GM19455 (cell line): ENCODE data around the gene ARAP1.

Source experiments
- ATAC-seq: cut with Tn5 transposase; IDR thresholded peaks from one replicate; pipeline ENCODE4 v1.9.1; 2021; ENCODE audit not compliant: unreplicated experiment

Gene ARAP1

DNA sequence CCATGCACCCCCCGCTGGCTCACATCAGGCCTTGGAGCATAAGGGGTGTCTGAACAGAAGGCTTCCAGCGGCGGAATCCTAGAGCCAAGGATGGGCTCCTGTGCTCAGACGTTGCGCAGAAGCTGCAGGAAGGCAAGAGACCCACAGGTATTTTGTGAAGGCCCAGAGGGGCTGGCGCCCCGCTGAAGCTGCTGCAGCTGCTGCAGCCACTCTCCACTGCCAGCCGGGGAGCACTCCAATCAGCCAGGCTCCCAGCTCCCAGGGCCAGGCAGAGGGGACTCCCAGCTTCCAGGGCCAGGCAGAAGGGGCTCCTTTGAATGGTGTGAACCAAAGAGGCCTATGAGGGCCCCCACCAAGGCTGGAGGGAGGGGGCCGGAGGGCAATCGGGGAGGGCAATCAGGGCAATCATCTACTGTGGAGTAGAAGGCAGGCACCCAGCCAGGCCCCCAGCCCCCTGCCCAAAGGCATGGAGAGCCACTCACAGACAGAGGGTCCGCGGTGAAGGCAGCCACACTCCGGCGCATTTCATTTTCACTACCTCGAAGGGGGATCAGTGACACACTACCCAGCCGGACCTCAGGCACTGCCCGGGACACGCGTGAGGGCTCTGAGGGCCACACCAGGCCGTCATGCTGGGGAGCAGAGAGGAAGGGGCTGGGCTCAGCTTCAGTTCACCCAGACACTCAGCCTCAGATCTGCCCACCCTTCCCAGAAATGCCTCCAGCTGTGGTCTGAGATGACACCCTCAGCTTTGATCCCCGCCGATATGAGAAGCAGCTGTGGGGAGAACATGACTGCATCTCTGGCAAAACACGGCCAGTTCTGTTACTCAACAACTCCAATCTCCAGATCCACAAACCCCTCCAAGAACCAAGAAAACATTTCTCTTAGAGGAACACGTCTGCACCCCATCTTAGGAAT, 66.4 kb downstream of the ARAP1 start:
- no peak for ATAC-seq

DNA sequence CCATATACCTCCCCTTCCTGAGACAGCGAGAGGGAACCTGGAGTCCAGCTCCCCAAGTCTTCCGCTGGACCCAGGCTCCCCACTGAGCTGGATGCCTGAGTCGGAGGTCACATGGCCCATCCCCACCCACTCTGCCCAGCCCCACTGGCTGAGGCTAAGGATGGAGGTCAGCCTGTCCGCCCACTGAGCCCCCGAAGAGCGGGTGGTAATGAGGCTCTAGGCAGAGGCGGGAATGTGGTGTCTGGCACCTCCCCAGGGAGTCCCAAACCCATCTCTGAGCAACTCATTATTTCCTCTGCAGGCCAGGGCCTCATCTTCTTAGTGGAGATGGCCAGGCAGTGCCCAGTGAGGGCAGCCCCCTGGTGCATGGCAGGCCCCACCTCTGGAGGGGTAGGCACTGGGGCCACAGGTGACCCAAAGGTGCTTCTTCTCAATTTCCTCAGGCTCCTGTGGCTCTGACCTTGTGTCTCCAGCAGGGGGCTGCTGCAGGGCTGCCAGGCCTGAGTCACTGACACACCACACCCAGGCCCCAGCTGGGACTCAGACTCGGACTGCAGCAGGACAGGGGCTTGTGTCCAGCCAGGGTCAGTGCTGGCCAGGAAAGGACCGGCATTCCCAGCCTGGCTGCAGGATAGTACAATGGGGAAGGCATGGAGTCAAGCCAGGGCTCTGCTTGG, 67.8 kb downstream of the ARAP1 start:
- ATAC-seq = no peak

DNA sequence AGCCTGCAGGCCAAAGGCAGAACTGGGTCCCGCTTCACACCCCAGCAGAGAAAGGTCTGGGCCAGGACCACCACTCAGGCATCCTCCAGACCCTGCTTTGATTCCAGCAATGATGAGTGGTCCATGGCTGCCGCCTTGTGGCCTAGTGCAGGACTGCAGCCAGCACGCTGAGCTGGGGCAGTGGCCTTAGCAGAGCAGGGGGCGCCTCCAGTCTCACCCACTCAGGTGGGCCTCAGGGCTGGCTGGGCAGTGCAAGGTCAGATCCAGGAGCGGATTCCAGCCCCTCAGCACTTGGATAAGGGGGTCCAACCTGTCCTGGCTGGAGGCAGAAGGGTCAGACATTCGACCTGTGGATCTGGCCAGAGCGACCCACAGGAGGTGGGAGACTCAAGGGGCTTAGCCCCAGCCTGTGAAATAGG, 68.4 kb downstream of the ARAP1 start:
- ATAC-seq = no peak

DNA sequence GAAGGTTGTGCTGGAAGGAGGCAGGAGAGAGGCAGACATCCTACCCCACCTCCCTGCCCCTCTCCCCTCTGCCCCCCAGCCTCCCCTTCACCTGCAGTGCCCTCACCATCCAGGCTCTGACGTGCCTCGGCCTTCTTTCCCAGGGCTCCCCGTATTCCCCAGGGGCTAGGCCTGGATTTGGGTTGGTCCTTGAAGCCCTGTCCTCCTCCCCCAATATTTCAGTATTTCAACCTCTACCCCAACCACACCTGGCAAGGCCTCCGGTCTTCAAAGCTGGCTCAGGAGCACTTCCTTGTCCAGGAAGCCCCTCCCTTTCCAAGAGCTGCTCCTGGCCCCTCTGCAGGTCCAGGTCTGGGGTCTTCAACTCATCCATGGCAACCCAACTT, 69.4 kb downstream of the ARAP1 start:
- ATAC-seq = no peak

DNA sequence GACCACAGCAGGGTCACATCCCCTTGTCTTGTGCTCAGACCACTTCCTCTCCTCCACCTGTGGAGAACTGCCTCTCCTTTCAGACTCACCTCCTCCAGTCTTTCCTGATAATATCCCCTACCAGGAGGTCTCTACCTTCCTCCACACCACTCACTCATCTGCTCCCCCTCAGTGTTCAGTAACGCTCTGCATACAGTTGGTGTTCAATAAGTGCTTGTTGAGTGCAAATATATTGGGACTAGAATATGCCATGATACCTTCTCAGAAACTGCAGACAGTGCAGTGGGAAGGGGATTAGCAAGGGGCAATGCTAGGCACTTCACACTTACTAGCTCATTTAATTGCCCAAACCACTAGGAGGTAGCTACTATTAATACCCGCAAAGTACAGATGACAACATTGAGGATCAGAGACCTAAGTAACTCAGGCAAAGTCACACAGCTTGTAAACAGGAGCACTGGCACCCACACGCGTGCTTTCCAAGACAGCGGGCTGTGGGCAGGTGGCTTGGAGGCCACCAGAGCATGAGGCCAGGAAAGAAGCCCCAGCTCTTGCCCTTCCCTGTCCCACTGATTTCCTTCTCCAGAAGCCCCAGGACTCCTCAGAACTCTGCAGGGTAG, 69.9 kb downstream of the ARAP1 start:
- no peak for ATAC-seq

DNA sequence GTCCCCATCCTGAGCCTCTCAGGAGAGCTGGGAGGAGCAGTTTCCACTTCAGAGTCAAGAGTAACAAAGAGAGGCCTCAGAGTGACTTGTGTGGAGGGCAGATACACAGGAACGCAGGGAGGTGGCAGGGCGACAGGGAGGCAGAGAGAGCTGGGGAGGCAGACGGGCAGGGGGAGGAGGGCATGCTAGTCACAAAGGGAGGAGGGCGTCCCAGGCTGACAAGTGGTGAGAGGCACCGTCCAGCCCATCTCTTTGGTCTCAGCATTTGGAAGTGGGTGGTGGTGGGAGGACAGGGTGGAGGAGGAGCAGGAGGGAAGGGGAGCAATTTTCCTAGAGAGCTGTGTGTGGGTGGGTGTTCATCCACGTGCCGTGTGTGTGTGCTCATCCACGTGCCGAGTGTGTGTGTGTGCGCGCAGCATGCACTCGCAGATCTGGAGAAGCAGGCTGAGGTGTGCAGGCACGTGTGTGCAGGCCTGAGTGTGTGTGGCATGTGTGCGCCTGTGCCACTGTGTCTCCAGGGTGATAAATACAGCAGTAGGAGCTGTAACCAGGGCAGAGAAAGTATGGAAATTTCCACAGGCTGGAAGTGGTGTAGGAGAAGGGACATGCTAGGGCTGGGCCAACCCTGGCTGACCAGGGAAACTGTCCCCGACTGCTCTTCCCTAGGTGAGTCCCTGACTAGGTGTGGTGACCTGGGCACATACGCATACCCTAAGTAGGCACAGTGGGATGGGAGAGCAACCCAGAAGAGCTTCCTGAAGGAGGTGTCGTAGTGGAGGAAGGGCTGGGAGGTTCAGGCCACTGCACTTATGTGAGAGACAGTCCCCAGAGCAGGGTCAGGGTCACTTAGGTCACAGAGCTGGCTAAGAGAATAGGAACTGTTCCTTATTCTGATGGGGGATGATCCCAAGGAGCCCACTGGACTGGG, 70.7 kb downstream of the ARAP1 start:
- no peak for ATAC-seq

DNA sequence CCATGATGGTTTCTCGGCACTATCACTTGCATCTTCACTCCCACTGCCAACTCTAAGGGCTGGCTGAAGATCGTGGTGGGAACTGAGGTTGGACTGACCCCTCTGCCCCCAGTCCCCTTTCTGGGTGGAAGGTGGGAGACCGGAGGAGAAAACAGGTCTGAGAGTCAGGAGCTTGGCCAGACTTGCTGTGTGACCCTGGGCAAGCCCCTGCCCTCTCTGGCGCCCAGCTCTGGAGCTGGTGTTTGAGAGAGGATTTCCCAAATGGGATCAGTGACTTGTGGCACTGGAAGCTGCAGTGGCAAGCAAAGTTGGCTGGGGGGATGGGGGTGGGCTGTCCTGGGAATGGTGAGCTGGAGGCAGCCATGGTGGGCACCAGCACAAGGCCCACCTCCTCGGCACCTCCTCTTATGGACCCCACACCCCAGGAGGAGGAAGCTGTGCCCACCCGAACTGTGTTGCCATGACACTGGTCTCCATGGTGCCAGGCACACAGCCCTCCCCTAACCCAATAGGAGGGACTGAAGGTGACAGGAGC, 71.5 kb downstream of the ARAP1 start:
- ATAC-seq = no peak

DNA sequence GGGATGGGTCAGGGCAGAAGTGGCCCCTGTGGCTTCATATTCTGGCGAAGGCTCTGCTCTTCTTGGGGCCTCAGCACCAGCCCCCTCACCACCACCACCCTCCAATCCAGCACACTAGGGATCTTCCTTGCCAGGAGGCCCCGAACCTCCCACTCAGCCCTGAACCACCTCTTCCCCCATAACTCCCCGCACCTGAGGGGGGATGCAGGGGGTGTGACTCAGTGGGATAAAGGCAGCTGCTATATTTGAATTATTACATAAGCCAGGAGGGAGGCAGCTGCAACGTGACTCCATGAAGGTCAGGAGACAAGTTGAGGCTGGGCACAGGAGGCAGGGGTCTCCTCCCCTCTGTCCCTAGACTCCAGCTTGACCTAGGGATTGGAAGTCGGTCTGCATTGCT, 72.3 kb downstream of the ARAP1 start:
- ATAC-seq = no peak

DNA sequence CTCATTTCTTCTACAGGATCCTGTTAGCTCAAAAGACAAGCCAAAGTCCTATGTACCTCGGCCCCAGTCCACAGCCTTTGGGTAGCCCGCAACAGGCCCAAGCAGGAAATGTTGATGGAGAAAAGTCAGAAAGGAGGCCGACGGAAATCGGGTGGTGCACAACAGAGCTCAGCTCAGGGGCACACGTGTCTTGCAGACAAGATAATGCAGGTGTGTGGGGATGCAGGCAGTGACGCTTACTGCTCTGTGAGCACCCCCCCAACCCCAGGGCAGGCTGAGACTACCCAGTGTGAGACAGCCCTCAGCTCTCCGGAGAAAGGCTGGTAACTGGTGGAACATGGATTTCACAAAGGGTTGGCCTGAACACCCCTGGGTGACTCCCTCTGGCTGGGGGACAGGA, 73.7 kb downstream of the ARAP1 start:
- ATAC-seq = no peak

DNA sequence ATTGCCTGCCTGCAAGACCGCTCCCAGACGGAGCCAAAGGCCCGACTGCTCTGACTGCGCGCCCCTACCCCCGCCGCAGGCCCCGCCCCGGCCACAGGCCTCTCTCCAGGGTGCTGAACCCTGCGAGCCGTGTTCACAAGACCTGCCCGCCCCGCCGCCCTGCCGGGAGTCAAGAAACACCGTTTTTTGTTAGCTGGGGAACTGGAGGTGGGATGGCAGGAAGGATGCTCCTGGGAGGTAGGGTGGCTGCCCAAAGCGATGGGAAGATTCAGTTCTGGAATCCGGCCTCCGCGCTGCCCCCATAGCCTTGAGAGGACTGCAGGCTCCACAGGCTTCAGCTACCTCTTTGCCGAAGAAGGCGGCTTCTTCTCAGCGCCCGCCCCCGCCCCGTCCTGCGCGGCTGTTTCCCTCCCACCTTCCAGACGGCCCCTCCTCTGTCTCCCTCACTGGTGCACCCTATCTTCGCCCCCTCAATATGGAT, 75.3 kb downstream of the ARAP1 start:
- ATAC-seq = no peak

DNA sequence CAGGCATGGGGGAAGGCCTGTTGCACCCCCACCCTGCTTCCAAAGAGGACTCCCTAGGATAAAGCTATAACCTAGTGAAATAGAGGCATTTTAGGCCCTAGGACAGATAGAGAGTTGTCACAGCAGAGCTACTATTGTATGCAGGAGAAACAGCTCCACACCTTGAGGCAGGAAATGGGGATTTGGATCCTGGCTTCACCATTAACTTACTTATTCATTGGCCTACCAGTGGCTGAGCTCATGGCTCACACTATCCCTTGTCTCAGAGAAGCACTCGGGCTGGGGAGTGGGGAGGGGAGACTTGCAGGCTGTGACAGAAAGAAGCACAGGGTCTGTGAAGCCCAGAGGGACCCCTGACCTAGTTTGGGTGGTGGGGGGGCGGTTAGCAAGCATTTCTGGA, 77.0 kb downstream of the ARAP1 start:
- no peak for ATAC-seq

DNA sequence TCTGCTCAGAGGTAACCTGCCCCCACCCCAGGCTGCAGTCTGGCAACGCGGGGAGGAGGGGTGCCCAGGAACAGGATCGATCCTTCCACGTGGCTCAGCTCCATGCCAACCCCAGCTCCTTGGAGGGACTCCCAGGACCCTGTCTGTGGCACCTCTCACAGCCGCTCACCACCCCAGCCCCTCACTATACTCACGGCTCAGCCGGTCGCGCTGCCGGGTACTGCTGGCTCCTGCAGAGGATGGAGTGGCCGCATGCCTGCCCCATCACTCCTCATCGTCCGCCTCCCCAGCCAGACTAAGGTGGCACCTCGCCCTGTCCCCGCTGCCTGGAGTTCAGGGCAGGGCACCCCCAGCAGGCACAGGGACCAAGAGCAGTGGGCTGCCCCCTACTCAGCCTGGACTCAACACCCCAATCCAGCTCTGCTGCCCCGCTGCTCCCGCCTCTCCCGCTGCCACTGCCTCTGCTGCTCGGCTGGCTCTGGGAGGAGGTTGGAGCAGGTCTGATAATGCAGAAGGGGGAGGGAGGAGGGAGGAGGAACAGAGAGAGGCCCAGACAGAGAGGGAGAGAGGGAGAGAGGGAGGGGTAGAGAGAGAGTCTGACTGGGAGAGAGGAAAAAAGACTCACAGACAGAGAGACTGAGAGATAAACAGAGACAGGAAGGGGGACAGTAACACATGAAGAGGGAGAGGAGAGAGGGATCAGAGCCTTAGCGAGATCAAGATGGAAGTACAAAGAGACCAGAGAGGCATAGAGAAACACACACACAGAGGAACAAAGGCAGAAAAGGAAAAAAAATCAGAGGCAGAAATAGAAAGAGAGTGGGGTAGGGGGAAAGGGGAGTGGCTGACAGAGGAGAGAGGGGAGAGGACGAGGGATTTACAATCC, 78.0 kb downstream of the ARAP1 start, which contains the start of gene PDE2A:
TSS of gene PDE2A (minus strand) at position 480 of the 886 bp plus-strand sequence. CDS start at position 265, 215 bp downstream.
- no peak for ATAC-seq

DNA sequence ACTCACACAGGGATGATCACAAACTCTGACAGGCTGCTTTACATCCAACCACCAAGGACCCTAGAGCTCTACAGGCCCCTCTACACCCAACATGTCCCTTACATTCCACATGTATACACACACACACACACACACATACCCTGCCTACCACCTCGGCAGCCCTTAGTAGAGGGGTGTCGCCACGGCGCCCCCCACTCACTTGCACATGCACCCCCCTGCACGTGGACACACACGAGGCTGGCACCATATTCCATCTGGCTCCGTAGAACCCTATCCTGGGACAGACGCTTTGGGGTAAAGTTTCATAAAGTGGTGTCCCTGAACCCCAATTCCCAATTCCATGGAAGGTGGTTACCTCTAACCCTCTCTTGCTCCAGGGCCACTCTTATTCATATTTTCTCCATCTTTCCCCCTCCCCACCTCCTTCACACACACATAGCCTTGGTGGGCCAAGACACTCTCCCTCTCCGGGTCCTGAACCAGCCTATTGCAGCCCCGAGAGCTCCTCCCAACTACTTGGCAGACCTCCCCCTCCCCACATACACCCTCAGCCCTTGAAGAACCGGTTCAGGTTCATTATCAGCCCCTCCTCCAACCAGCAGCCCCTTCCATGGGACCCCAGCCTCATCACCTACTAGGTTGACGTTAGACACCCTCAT, 78.8 kb downstream of the ARAP1 start:
- no peak for ATAC-seq

DNA sequence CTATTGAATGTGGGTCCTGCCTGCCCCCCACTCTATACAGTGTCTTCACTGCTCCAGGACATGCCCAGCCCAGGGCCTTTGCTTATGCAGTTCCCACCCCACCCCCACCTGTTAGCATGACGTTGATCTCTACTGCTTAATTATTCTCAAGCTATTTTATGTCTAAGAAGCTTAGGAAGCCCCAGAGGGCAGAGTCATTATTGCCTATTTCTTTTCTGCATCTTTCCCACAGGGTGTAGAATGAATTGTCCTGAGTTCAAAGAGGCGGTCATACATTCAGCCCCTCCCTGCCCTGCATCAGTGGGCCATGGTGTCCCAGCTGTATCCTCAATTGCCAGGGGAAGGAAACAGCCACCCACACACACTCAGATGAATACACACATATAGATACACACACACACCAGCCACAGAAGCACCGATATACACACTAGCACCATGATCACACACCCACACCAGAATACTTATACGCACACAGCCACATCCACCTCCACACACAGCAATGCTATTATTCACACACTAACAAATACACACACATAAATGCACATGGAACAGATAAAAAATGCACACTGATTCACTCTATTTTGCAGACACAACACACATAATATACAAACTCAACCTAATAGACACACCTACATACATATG, 79.5 kb downstream of the ARAP1 start:
- no peak for ATAC-seq

DNA sequence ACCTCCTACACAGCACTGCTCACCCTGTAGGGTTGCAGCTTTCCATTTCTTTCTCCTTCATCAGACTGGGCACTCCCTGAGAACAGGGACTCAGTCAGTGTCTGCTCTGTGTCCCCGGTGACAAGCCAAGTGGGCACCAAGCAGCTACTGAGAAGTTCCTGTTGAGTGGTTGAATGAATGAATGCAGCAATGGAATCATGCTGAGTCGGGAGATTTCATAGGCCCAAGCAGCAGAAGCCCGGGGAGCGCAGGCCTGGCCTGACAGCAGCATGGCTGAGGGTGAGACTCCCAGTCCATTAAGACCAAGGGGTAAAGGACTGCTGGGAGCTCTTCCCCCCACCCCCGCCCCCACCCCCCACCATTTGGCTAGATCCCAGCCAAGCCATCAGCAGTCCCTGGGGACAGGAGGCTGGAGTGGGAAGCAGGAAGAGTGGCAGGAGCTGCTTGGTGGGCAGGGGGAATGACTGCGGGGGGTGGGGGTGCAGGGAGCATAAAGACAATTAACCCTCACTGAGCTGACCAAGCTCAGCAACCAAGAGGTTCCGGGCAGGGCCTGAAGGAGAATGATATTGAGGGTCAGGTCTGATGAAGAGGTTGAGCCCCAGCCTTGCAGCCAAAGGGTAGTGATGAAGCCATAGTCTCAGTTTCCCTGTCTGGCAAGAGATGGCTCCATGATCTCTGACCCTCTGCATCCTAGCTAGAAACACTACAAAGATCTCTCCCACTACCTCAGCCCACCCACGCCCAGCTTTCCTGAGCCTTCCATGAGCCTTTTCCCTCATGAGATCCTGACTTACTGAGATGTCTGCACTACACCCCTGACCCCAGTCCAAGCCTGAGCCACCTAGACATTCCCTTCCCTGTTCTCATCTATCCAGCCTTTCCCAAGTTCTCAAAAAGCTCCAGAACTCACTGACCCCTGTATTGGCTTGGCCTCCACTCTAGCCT, 80.8 kb downstream of the ARAP1 start:
- ATAC-seq = no peak

DNA sequence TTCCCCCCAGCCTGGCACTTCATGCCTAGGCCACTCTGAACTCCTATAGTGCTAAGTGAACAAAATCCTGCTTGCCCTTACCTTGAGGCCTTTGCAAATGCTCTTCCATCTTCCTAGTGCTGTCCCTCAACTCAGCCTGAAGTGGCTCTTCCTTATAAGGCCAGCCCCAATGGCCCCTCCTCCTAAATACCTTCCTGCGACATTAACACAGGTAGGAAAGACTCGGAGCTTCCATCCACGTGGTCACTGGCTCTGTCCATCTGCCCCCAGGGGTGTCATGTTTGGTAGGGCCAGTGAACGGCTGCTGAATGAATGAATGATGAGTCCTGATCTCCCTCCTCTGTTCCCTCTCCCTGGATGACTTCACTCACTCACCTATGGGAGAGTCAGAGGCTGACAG, 82.2 kb downstream of the ARAP1 start:
- no peak for ATAC-seq

DNA sequence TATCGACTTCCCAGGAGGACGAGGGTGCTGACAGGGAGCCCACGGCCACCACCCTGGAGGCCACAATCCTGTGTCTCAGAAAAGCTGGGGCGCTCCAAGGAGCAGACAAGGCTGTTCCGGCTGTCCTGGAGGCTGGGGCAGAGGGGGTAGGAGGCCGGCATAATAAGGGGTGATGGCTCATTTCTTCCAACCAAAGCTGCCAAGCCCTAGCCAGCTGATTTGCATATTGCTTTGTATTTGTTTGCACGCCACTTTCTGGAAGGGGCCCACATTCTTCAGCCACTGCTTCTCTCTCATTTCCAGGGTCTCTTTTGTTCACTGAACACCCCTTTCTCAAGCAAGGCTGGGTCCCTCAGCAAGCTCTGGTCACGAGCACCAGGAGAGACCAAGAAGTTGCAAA, 82.7 kb downstream of the ARAP1 start:
- no peak for ATAC-seq
